Upper lobe of left lung (tissue), 4 donors: ENCODE measurements around the gene PNRC2.
"Not testable (repeated sequence)": the region's sequence is repeated elsewhere in the genome, so short reads cannot be mapped to it uniquely, and the experiment has no call there.

ENCODE experiments used
- EP300 ChIP-seq, 4 donors: sonication (generic); formaldehyde crosslinking; IDR thresholded peaks; one replicate each; pipeline ENCODE4 v1.5.1; 2017; ENCODE audit warnings: antibody characterized with exemption in 4 of 4, control low read depth in 2 of 4
- POLR2A ChIP-seq, 4 donors: fragments of 450-650 bp; IDR thresholded peaks; one replicate each; pipeline ENCODE4 v1.5.1; 2016 to 2017; ENCODE audit warnings: antibody characterized with exemption in 4 of 4, mild to moderate bottlenecking in 2 of 4
- POLR2AphosphoS5 ChIP-seq, 2 donors: sonication (generic); formaldehyde crosslinking; IDR thresholded peaks; one replicate each; pipeline ENCODE4 v1.5.1; 2017; ENCODE audit warnings: antibody characterized with exemption in 2 of 2
- TF ChIP-seq, protein P1 (sequence below), 6 experiments: fragments of 450-650 bp in 4 of 6; fragments of 200-600 bp in 2 of 6; sonication (generic) in 2 of 6; IDR thresholded peaks; one replicate each; pipeline ENCODE4 v1.5.1; 2016 to 2019; ENCODE audit warnings: antibody characterized with exemption in 6 of 6

DNA sequence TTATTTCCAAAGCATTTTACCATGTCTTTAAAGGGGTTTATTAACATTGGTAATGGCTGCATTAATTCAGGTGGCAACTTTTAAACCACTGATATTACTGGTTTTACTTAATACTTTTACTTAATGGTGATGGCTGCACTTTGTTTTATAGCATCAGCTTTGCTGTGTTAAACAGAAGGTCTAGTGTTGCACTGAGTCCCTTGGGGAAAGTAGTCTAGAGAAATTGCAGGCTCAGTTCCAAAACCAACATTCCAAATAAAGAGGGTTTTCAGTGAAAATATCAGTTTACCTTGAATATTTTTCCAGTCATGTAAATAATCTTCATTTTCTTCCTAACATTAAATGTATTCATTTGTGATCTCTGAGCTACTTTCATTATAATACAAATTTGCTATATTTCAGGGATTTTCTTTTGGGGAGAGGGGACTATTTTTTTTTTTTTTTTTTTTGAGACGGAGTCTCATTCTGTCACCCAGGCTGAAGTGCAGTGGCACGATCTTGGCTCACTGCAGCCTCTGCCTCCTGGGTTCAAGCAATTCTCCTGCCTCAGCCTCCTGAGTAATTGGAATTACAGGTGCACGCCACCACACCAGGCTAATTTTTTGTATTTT lies 49.1 kb downstream of the PNRC2 start:
- TF ChIP-seq, protein P1, sequence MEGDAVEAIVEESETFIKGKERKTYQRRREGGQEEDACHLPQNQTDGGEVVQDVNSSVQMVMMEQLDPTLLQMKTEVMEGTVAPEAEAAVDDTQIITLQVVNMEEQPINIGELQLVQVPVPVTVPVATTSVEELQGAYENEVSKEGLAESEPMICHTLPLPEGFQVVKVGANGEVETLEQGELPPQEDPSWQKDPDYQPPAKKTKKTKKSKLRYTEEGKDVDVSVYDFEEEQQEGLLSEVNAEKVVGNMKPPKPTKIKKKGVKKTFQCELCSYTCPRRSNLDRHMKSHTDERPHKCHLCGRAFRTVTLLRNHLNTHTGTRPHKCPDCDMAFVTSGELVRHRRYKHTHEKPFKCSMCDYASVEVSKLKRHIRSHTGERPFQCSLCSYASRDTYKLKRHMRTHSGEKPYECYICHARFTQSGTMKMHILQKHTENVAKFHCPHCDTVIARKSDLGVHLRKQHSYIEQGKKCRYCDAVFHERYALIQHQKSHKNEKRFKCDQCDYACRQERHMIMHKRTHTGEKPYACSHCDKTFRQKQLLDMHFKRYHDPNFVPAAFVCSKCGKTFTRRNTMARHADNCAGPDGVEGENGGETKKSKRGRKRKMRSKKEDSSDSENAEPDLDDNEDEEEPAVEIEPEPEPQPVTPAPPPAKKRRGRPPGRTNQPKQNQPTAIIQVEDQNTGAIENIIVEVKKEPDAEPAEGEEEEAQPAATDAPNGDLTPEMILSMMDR (IDR thresholded peaks at IDR 0.05): not testable (repeated sequence)
- not testable (repeated sequence) for TF ChIP-seq POLR2A, EP300, POLR2AphosphoS5 (IDR thresholded peaks at IDR 0.05)
